GM21717 (cell line): ENCODE measurements around the gene CD207.
"Not testable (repeated sequence)": the region's sequence is repeated elsewhere in the genome, so short reads cannot be mapped to it uniquely, and the experiment has no call there.

ENCODE experiments used
- ATAC-seq: cut with Tn5 transposase; IDR thresholded peaks from one replicate; pipeline ENCODE4 v1.9.1; 2021; ENCODE audit warnings: mild to moderate bottlenecking, moderate library complexity; ENCODE audit not compliant: unreplicated experiment

Gene CD207

DNA sequence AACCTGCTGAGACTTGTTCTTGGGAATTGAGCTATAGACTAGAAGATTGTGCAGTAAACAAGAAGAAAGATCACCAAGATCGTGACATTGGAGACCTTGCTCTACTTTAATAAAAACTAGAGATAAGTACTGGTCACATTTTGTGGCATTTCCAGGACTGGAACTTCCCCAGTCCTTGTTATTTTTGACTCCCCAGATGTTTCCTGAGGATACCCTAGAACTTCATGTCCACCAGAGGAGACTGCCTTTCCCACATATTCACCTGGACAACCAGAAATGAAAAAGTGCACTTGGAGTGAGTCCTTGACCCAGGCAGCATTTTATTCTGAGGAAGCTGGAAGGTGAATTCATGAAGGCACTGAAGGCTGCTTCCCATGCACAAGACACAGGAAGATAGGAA is 5.7 kb downstream of the CD207 start:
- ATAC-seq, result no peak

DNA sequence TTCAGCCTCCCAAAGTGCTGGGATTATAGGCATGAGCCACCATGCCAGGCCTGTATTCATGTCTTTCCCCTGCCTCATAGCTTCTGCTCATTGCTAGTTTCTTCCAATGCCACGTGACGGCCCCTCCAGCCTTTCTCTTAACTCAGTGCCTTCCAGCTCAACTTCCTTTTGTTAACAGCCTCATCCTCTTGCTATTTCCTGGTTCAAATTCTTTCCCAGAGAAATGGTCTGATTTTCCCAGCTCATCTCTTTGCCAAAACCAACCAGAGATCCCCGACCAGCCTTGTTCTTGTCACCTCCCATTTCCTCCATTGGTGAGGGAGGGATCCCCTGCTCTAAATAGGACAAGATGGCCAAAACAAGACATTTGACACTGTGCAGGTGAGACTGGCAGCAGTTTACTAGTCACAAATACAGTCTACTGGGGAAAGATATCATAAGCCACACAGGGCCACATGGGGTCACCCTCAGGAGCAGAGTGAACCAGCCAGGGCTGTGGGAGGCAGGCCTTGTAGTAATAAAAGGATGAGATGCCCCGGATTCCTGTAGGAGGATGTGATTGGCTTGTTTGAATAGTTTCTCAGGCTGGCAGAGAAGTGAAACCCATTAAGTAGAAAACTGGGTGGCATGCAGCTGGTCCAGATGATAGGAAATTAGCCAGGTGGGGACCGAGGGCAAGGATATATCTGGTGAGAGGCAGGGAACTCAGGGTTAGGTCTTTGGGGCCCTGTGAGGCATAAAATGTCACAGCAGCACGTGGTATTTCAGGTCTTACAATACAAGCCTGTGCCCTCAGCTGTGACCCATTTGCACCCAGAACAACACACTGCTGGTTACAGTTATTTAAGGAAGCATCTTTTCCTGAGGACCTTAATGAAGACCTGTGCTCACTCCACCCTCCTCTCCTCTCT is 6.4 kb downstream of the CD207 start:
- no peak for ATAC-seq

DNA sequence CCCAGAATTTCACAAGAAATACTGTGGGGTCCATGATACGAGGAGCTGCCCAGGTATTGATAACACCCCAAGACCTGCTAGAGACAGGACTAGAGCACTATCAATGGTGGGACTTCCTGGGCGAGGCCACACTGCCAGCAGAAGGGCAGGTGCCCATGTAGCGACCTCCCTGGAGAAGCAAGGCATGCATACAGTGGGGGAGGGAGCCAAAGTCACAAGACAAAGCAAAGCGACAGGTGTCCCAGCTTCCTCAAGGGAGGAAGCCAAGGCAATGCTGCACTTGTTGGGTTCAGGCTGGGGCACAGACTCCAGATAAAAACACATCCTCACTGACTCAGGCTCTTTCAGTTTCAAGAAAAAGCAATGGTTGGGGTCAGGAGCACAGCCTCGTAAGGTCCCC is 7.5 kb downstream of the CD207 start:
- ATAC-seq, result no peak

DNA sequence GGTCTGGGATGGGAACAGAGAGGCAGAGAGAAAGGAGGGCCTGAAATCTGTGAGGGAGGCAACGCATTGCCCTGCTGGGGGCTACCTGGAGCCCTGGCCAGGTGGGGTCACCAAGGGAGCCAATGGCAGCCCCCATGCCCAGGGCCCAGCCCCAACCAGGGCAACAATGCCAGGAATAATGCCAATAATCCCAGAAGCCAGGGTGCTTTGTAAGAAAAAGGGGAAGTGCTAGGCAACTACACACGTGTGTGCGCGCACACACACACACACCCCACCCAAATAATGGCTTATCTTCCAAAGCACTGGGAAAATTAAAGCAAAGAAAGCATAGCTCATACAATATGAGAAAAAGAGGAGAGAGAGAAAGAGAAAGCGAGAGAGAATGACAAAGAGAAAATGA is 8.2 kb downstream of the CD207 start:
- no peak for ATAC-seq

DNA sequence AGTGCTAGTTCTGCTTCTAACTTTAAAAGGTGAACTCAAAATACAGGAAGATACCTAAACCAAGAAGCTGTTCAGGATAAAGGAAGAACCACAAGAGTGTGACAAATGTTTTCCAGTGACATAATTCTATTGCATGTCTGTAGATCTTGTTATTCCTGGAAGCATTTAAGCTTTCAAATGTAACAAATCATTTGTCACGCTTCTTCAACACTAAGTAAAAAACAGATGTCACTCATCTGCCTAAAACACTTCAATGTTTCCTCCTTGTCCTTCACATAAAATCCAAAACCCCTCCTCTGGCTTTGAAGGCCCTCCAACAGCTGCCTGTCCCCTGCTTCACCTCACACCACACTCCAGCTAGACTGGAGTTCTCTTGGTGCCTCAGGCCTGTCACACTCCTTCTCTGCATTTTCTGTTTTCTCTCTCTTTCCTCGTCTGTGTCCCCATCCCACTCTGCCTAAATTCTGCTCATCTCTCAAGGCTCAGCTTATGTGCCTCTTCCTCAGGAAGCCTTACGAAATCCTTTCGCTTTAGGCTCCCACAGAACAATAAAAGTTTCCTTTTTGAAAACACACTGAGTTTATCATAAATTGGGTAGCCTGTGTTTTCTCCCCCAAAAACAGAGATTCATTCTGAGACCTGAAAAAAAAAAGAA is 8.8 kb downstream of the CD207 start:
- ATAC-seq, result no peak

DNA sequence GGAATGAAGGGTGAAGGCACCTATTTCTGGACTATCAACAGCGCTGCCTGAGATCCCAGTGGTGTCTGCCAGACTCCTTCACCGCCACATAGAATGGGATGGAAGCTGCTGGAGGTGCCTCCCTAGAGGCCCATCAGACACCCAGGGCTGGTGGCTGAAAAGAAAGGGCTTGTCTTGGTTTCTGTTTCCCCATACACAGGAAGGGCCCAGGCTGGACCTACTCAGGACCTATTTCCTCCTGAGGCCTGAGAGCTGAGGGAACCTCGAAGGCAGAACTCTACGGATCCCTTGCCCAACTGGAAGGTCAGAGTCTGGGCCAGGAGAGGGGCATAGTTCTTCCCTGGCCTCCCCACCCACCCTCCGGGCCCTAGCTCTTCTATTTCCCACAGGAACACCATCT is 12.4 kb downstream of the CD207 start:
- ATAC-seq, result no peak

DNA sequence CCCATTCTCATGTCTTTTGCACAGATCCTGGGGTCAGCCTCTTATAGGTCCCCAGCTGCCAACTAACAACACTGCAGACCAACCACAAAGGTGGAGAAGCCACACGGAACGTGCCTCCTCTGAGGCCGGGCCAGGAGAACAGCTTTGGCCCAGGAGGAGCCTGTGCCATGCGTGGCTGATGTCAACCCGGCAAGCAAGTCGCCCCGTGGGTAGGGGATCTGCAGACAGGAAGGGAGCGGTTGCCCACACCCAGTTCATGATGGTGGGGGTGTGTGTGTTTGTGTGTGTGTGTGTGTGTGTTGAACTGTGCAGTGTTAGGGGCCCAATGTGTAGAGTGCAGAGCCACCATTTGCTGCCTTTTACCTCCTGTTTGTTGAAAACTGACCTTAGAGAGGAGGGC is 12.8 kb downstream of the CD207 start:
- ATAC-seq, result no peak

DNA sequence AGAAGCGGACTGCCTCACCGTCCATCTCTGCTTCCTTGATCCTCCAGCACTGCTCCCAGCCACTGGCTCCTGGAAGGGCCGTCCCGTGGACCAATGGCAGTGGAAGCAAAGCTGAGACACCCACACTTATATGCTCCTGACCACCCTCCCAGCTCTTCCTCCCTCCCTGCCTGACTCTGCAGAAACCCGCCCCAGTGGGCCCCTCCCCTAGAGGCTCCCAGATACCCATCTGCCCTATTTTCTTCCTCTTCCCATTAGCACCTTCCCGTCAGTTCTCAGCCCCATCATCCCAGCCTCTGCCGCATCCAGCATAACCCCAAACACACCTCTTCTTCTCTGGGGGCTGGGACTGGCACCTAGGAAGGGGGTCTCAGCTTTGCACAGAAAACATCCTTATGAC is 15.1 kb downstream of the CD207 start, which contains the start of gene CLEC4F:
Gene CLEC4F, minus strand, starts transcription at position 101 of the 400 bp plus-strand sequence. Its CDS starts 76 bp downstream, at position 25.
- no peak for ATAC-seq

DNA sequence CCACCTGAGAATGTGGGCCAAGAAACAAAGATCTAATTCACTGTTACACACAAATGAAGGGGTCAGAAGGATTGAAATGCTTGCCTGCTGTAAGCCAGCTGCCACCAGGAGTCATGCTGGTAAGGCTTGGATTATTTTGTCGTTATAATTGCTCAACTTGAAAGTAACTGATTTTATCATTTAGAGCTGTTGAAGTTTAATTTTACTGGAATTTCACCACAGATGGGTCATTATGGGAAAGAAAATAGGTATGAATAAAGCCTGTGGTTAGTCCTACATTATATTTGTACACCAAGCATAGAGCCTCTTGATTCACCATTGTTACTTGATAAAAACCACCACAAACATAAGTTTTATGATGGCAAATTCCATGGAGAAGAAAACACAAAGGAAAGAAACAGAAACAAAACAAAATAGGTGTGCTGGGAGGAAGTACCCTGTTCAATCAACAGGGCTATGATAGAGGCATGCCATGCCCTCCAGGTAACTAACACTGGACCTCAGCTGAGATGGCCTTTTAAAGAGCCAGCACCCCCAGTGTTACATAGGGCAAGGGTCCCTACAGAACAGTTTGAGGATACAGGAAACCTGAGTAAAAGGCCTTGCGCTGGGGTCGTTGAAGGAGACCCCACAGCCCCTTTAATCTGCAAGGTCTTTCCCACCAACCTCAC is 18.2 kb downstream of the CD207 start:
- ATAC-seq, result no peak

DNA sequence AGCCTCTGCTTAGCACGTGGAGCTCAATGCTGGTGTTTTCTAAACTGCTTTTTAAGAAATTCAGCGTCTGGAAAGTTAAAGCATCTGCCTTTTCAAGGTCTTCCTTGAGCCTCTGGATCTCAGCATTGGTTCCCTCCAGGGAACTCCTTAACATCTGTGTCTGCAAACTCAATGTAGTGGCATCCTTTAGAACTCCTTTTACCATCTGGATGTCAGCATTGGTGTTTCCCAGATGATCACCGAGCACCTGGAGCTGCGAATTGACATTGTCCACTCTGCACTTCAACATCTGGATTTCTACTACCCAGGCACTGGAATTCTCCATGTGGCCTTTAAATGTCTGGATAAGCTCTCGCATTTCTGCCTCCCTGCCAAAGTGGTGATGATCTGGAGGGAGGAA is 18.9 kb downstream of the CD207 start:
- ATAC-seq, result no peak

DNA sequence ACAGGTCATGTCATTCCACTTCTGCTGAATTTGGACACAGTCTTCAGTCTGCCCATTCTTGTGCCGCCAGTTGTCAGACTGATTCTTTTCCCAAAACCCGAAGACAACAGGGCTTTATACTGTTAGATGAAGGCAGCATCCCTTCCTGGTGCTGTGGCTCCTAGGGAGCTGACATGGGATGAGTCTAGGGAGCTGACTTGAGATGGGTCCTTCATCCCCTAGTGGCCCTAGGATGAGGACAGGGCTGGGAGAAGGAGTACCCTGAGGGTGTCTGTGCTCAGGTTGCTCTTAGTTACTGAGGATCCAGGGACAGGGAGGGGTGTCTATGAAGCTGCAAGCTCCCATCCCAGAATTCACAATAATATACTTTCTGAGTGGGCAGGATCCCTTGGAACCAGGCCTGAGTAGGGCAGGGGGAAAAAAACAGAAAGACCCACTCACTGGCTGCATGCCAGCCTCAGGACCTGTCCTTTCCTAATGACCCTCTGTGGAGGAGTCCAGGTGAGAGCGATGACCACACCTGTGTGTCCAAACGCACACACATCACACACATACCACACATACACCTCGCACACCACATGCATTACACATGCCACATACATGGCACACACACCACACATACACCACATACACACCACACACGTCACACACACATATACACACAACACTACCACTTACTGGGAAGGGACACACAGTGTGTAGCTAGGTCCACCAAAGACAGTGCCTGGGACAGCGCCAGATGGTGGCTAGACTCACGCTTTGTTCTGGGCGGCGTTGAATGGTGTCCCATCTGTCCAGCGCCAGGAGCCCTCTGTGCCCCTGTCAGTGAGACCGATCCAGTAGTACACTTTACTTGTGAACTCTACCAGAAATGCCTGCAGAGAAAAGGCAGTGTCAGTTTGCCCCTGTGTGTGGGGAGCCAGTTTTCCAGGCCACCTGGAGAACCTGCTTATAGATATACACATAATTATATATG is 26.3 kb downstream of the CD207 start:
- no peak for ATAC-seq

DNA sequence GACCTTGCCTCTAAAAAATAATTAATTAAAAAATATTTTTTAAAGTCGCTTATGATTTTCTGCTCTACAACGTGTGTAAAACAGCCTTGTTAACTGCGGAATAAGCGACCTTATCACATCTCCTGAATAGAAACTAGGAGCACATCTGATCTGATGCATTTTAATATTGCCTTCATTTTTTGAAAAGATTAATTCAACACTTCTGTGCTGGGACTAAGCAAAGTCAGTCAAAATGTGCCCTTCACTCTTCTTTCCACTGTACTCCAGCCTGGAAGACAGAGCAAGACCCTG is 27.8 kb downstream of the CD207 start:
- ATAC-seq, result no peak

DNA sequence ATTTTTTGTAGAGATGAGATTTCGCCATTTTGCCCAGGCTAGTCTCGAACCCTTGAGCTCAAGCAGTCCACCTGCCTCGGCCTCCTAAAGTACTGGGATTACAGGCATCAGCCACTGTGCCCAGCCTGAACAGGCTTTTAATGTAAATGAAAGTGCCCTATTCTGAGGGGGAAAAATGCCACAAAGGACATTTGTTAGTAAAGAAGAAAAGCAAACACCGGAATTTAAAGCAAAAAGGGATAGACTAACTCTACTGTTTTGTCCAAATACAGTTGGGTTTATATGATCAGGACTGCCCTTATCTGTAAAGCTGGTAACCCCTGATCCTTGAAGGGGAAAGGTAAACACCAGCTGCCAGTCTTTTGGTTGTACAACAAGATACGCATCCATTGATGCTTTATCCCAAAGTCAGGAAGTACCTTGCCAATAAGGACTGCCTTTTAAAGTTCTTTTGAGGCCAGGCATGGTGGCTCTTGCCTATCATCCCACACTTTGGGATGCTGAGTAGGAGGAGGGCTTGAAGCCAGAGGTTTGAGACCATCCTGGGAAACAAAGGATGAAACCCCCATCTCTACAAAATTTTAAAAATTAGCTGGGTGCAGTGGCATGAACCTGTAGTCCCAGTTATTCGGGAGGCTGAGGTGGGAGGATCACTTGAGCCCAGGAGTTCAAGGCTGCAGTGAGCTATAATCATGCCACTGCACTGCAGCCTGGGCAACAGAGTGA is 28.4 kb downstream of the CD207 start:
- ATAC-seq, result no peak

DNA sequence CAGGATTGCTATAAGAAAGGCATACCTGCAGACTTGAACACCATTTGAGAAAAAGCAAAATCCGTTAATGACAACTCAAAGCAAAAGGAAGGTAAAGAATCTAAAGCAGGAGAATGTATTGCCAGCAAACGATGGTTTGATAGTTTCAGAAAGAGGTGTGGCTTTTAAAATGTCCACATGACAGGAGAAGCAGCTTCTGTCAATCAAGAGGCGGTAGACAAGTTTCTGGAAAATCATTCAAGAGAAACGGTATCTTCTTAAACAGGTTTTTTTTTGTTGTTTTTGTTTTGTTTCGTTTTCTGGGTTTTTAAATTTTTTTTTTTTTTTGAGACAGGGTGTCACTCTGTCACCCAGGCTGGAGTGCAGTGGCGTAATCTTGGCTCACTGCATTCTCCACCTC is 29.0 kb downstream of the CD207 start:
- no peak for ATAC-seq

DNA sequence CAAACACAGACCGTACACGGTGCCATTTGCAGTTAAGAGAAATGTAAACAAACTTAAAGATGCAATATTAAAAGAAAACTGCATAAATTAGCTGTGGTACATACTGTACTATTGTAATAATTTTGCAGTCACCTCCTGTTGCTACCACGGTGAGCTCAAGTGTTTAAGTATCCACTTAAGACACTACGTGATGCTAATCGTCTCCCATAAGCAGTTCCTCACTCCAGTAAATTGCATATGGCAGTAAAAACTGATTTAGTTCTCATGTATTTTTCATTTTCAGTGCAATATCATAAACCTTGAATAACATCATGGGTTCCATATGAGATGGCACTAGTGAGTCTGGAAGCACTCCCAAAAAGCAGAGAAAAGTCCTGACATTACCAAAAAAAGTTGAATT is 29.6 kb downstream of the CD207 start:
- no peak for ATAC-seq

DNA sequence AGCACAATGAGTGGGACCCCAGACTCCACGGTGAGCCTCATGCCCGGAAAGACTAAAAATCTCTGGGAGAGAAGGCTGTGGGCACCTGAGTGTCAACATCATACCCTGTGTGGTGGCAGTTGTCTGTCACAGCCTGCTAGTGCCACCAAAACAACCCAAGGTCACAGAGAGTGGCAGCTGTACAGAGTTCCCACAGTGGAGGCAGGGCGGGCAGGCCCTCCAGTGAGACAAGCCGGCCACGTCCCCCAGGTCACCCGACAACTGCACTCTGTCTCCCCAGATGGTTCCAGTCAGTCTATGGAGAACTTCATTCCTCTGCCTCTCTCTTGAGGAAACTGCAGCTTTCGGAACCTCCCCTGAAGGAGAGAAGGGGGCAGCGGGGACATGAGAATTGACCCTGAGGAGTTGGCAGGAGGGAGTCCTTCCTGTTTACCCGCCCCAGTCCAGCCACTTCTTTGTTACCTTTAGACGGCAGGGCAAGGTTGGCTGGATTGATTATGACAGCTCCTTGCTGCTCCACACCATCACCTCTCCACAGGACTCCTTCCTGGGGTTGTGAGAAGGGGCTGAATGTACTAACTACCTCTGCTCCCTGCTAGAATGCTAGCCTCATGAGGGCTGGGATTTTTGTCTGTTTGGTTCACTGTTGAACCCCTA is 33.9 kb downstream of the CD207 start:
- no peak for ATAC-seq

DNA sequence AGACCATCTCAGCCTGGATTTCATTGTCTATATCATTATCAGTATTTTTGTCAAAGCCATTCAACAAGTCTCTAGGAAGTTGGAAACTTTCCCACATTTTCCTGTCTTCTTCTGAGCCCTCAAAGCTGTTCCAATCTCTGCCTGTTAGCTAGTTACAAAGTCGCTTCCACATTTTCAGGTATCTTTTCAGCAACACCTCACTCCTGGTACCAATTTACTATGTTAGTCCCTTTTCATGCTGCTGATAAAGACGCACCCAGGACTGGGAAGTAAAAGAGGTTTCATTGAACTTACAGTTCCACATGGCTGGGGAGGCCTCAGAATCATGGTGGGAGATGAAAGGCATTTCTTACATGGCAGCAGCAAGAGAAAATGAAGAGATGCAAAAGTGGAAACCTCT is 35.9 kb downstream of the CD207 start:
- no peak for ATAC-seq

DNA sequence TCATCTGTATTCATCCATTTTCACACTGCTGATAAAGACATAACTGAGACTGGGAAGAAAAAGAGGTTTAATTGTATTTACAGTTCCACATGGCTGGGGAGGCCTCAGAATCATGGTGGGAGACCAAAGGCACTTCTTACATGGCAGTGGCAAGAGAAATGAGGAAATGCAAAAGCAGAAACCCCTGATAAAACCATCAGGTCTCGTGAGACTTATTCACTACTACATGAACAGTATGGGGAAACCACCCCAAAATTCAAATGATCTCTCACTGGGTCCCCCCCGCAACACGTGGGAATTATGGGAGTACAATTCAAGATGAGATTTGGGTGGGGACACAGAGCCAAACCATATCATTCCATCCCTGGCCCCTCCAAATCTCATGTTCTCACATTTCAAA is 37.6 kb downstream of the CD207 start:
- not testable (repeated sequence) for ATAC-seq

DNA sequence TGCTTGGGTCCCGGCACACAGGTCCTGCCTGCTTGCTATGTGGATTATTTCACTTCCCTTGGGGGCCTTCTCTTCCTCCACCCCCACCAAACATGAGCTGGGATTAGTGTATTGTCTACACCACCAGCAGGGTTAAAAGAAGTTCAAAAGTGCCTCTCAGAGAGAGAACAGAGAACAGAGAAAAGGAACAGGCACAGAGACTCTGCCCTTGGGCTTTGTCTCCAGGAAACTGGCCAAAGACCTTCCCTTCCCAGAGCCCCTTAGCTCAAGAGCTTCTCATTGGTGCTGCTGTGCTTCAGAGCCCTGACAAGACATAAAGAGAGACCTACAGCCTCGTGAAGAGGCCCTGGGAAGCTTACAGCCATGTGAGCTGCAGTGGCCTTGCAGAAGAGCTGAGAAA is 38.1 kb downstream of the CD207 start:
- no peak for ATAC-seq

DNA sequence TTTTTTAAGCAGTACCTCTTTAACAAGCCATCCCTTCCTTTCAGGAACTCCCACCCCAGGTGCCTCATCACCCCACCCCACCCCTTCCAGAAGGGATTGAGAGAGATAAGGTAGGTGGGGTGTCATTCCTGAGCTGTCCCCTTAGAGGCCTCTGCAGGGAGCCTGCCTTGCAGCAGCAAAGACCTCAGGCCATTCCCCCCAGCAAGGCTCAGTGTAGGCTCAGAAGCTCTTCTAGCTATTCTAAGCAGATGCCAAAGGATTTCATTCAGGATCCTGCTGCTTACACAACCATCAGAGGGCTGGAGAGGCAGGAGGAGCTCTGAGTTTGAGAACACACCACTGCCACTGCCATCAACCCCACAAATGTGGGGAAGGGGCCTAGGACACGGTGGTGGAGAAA is 39.4 kb downstream of the CD207 start:
- ATAC-seq, result no peak
